Panc1 (cell line): ENCODE results near the gene ZACN.

Experiments
- POLR2AphosphoS5 ChIP-seq: IDR thresholded peaks from 2 replicates; pipeline ENCODE4 v1.6.1; 2012; ENCODE audit warnings: mild to moderate bottlenecking, low read depth, low read length, moderate library complexity
- REST ChIP-seq, 2 experiments: IDR thresholded peaks; 2 replicates each; pipeline ENCODE4 v1.6.1; 2011 to 2012; ENCODE audit warnings: low read depth in 2 of 2, control low read depth in 1 of 2, low read length in 1 of 2, mild to moderate bottlenecking in 1 of 2, moderate library complexity in 1 of 2; ENCODE audit not compliant: insufficient read depth in 1 of 2
- SIN3A ChIP-seq: IDR thresholded peaks from 2 replicates; pipeline ENCODE4 v1.6.1; 2012; ENCODE audit warnings: low read depth, mild to moderate bottlenecking, low read length, moderate library complexity, borderline replicate concordance; ENCODE audit not compliant: insufficient read depth
- TCF7L2 ChIP-seq: IDR thresholded peaks from 2 replicates; pipeline ENCODE4 v1.6.1; 2011; ENCODE audit warnings: mild to moderate bottlenecking, low read depth, low read length, inconsistent platforms
- TF ChIP-seq, protein P1 (sequence below): fragments of 450-650 bp; IDR thresholded peaks from 2 replicates; pipeline ENCODE4 v1.5.1; 2017; ENCODE audit warnings: mild to moderate bottlenecking

GRCh38 chr17:76051561-76051960 lies 27.4 kb upstream of the ZACN start:
- TF ChIP-seq, protein P1, sequence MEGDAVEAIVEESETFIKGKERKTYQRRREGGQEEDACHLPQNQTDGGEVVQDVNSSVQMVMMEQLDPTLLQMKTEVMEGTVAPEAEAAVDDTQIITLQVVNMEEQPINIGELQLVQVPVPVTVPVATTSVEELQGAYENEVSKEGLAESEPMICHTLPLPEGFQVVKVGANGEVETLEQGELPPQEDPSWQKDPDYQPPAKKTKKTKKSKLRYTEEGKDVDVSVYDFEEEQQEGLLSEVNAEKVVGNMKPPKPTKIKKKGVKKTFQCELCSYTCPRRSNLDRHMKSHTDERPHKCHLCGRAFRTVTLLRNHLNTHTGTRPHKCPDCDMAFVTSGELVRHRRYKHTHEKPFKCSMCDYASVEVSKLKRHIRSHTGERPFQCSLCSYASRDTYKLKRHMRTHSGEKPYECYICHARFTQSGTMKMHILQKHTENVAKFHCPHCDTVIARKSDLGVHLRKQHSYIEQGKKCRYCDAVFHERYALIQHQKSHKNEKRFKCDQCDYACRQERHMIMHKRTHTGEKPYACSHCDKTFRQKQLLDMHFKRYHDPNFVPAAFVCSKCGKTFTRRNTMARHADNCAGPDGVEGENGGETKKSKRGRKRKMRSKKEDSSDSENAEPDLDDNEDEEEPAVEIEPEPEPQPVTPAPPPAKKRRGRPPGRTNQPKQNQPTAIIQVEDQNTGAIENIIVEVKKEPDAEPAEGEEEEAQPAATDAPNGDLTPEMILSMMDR: no peak
- TF ChIP-seq SIN3A (no peak), POLR2AphosphoS5 (no peak), REST (IDR thresholded peaks at IDR 0.05; ENCODE audit: insufficient read depth in 1 of 2, low read depth in 2 of 2, low read length in 1 of 2) (no peak), TCF7L2 (no peak)
